HEK293 (cell line): ENCODE measurements around the gene TLE2.

Experiments used
- KLF8 ChIP-seq: fragments of 450-650 bp; formaldehyde crosslinking; IDR thresholded peaks from 2 replicates; pipeline ENCODE4 v1.5.1; 2016; ENCODE audit warnings: missing biosample characterization, missing genetic modification characterization
- OSR2 ChIP-seq: fragments of 450-650 bp; formaldehyde crosslinking; IDR thresholded peaks from 2 replicates; pipeline ENCODE4 v1.5.1; 2016; ENCODE audit warnings: missing biosample characterization, missing genetic modification characterization
- YY1 ChIP-seq: fragments of 450-650 bp; formaldehyde crosslinking; IDR thresholded peaks from 2 replicates; pipeline ENCODE4 v1.5.1; 2018; ENCODE audit warnings: missing biosample characterization, missing genetic modification characterization
- ZNF214 ChIP-seq: fragments of 450-650 bp; formaldehyde crosslinking; IDR thresholded peaks from 2 replicates; pipeline ENCODE4 v1.5.1; 2017; ENCODE audit warnings: missing biosample characterization, mild to moderate bottlenecking, missing genetic modification characterization, borderline replicate concordance
- ZNF239 ChIP-seq: fragments of 450-650 bp; formaldehyde crosslinking; IDR thresholded peaks from 2 replicates; pipeline ENCODE4 v1.5.1; 2016; ENCODE audit warnings: missing biosample characterization, missing genetic modification characterization
- ZNF274 ChIP-seq, 2 experiments: fragments of 200-500 bp in 1 of 2; fragments of 450-650 bp in 1 of 2; sonication (Bioruptor generic) in 1 of 2; formaldehyde crosslinking in 1 of 2; IDR thresholded peaks; 2 replicates each; pipeline versions ENCODE4 v1.5.1 to v1.6.1; 2014 to 2016; ENCODE audit warnings: borderline replicate concordance in 1 of 2, inconsistent platforms in 1 of 2, low read length in 1 of 2, missing biosample characterization in 1 of 2, missing genetic modification characterization in 1 of 2
- ZNF558 ChIP-seq: fragments of 450-650 bp; formaldehyde crosslinking; IDR thresholded peaks from 2 replicates; pipeline ENCODE4 v1.5.1; 2016; ENCODE audit warnings: missing biosample characterization, missing genetic modification characterization
- ZNF658 ChIP-seq: fragments of 450-650 bp; formaldehyde crosslinking; IDR thresholded peaks from 2 replicates; pipeline ENCODE4; 2016; ENCODE audit warnings: missing biosample characterization, missing genetic modification characterization
- TF ChIP-seq, protein P1 (sequence below): fragments of 450-650 bp; formaldehyde crosslinking; IDR thresholded peaks from 2 replicates; pipeline ENCODE4 v1.5.1; 2016; ENCODE audit warnings: missing biosample characterization, missing genetic modification characterization
- TF ChIP-seq, protein P2 (sequence below): fragments of 450-650 bp; formaldehyde crosslinking; IDR thresholded peaks from 2 replicates; pipeline ENCODE4 v1.5.1; 2016; ENCODE audit warnings: missing biosample characterization, missing genetic modification characterization, low read depth
- TF ChIP-seq, protein P3 (sequence below): fragments of 450-650 bp; formaldehyde crosslinking; IDR thresholded peaks from 2 replicates; pipeline ENCODE4 v1.5.1; 2017; ENCODE audit warnings: missing biosample characterization, missing genetic modification characterization
- TF ChIP-seq, protein P4 (sequence below): IDR thresholded peaks from 2 replicates; pipeline ENCODE4 v1.6.1; 2011; ENCODE audit warnings: mild to moderate bottlenecking, low read depth, low read length, borderline replicate concordance
- TF ChIP-seq, protein P5 (sequence below): fragments of 450-650 bp; formaldehyde crosslinking; IDR thresholded peaks from 2 replicates; pipeline ENCODE4 v1.5.1; 2016; ENCODE audit warnings: missing biosample characterization, missing genetic modification characterization
- TF ChIP-seq, protein P6 (sequence below): fragments of 450-650 bp; formaldehyde crosslinking; IDR thresholded peaks from 2 replicates; pipeline ENCODE4 v1.5.1; 2016; ENCODE audit warnings: missing biosample characterization, missing genetic modification characterization

DNA sequence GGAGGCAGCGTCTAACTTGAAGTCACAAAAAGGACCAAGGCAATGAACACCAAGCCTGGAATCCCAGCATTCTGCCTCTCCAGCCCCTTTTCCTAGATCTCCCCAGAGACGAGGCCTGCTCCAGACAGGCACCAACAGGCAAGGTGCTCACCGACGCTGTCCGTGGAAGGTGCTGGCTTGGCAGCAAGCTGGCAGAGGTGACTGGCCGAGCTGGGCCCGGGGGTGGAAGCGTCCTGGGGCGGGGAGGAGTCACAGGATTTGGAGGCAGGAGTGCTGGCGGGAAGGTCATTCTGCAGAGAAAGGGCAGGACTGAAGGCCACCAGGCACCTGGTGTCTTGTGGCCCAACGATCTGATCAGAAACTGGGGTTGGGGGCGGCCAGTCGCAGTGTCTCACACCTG, 18.2 kb downstream of the TLE2 start:
- TF ChIP-seq, protein P1, sequence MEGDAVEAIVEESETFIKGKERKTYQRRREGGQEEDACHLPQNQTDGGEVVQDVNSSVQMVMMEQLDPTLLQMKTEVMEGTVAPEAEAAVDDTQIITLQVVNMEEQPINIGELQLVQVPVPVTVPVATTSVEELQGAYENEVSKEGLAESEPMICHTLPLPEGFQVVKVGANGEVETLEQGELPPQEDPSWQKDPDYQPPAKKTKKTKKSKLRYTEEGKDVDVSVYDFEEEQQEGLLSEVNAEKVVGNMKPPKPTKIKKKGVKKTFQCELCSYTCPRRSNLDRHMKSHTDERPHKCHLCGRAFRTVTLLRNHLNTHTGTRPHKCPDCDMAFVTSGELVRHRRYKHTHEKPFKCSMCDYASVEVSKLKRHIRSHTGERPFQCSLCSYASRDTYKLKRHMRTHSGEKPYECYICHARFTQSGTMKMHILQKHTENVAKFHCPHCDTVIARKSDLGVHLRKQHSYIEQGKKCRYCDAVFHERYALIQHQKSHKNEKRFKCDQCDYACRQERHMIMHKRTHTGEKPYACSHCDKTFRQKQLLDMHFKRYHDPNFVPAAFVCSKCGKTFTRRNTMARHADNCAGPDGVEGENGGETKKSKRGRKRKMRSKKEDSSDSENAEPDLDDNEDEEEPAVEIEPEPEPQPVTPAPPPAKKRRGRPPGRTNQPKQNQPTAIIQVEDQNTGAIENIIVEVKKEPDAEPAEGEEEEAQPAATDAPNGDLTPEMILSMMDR (tag by site-specific recombination): no peak
- TF ChIP-seq ZNF558 (tag by site-specific recombination) (no peak), ZNF274 (IDR thresholded peaks at IDR 0.05; ENCODE audit: low read length) (no peak), ZNF274 (tag by site-specific recombination; IDR thresholded peaks at IDR 0.05; ENCODE audit: borderline replicate concordance) (no peak), ZNF239 (tag by site-specific recombination) (no peak), KLF8 (tag by site-specific recombination) (no peak), OSR2 (tag by site-specific recombination) (no peak), ZNF214 (no peak), YY1 (tag by site-specific recombination) (no peak), ZNF658 (tag by site-specific recombination) (no peak)
- TF ChIP-seq, protein P2, sequence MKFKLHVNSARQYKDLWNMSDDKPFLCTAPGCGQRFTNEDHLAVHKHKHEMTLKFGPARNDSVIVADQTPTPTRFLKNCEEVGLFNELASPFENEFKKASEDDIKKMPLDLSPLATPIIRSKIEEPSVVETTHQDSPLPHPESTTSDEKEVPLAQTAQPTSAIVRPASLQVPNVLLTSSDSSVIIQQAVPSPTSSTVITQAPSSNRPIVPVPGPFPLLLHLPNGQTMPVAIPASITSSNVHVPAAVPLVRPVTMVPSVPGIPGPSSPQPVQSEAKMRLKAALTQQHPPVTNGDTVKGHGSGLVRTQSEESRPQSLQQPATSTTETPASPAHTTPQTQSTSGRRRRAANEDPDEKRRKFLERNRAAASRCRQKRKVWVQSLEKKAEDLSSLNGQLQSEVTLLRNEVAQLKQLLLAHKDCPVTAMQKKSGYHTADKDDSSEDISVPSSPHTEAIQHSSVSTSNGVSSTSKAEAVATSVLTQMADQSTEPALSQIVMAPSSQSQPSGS (tag by site-specific recombination): no peak
- TF ChIP-seq, protein P3, sequence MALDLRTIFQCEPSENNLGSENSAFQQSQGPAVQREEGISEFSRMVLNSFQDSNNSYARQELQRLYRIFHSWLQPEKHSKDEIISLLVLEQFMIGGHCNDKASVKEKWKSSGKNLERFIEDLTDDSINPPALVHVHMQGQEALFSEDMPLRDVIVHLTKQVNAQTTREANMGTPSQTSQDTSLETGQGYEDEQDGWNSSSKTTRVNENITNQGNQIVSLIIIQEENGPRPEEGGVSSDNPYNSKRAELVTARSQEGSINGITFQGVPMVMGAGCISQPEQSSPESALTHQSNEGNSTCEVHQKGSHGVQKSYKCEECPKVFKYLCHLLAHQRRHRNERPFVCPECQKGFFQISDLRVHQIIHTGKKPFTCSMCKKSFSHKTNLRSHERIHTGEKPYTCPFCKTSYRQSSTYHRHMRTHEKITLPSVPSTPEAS (tag by site-specific recombination): no peak
- TF ChIP-seq, protein P4, sequence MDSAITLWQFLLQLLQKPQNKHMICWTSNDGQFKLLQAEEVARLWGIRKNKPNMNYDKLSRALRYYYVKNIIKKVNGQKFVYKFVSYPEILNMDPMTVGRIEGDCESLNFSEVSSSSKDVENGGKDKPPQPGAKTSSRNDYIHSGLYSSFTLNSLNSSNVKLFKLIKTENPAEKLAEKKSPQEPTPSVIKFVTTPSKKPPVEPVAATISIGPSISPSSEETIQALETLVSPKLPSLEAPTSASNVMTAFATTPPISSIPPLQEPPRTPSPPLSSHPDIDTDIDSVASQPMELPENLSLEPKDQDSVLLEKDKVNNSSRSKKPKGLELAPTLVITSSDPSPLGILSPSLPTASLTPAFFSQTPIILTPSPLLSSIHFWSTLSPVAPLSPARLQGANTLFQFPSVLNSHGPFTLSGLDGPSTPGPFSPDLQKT: no peak
- TF ChIP-seq, protein P5, sequence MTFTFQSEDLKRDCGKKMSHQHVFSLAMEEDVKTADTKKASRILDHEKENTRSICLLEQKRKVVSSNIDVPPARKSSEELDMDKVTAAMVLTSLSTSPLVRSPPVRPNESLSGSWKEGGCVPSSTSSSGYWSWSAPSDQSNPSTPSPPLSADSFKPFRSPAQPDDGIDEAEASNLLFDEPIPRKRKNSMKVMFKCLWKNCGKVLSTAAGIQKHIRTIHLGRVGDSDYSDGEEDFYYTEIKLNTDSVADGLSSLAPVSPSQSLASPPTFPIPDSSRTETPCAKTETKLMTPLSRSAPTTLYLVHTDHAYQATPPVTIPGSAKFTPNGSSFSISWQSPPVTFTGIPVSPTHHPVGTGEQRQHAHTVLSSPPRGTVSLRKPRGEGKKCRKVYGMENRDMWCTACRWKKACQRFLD (tag by site-specific recombination): no peak
- TF ChIP-seq, protein P6, sequence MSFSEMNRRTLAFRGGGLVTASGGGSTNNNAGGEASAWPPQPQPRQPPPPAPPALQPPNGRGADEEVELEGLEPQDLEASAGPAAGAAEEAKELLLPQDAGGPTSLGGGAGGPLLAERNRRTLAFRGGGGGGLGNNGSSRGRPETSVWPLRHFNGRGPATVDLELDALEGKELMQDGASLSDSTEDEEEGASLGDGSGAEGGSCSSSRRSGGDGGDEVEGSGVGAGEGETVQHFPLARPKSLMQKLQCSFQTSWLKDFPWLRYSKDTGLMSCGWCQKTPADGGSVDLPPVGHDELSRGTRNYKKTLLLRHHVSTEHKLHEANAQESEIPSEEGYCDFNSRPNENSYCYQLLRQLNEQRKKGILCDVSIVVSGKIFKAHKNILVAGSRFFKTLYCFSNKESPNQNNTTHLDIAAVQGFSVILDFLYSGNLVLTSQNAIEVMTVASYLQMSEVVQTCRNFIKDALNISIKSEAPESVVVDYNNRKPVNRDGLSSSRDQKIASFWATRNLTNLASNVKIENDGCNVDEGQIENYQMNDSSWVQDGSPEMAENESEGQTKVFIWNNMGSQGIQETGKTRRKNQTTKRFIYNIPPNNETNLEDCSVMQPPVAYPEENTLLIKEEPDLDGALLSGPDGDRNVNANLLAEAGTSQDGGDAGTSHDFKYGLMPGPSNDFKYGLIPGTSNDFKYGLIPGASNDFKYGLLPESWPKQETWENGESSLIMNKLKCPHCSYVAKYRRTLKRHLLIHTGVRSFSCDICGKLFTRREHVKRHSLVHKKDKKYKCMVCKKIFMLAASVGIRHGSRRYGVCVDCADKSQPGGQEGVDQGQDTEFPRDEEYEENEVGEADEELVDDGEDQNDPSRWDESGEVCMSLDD (tag by site-specific recombination): no peak
